CD4-positive, alpha-beta T cell (primary cell): Measurements from ENCODE around the gene PDF. TPM values are rescaled to one million over a fixed set of nuclear protein-coding genes. Genes with fewer than 3 reads are reported as not detected.

Experiments used
- ATAC-seq: fragments of 200-7000 bp; cut with Tn5 transposase; one replicate; pipeline ENCODE4 v1.10.0; 2022; ENCODE audit warnings: mild to moderate bottlenecking; ENCODE audit not compliant: poor library complexity
- CTCF ChIA-PET: fragments of 350-600 bp; sonication (Branson Sonifier 250); formaldehyde crosslinking; loops from one replicate; lab custom pipeline; 2021; ENCODE audit warnings: antibody characterized with exemption, inconsistent platforms; lab: Charles Lee
- POLR2A ChIA-PET: fragments of 350-600 bp; sonication (Branson Sonifier 250); formaldehyde crosslinking; loops from one replicate; lab custom pipeline; 2021; ENCODE audit warnings: antibody characterized with exemption, inconsistent platforms; lab: Charles Lee
- DNase-seq, 14 experiments: peaks; one replicate each; pipeline ENCODE4 v3.0.0-alpha.2; 2013 to 2020; ENCODE audit warnings: mixed read lengths in 2 of 14
- H3K27ac ChIP-seq, 2 donors: one replicate each; pipeline versions ENCODE4 v1.5.1 to v1.7.0; 2013; ENCODE audit warnings: low read length in 2 of 2, low read depth in 1 of 2, mild to moderate bottlenecking in 1 of 2
- H3K27me3 ChIP-seq, 2 experiments: 1 replicate in 1 of 2; 2 replicates in 1 of 2; pipeline versions ENCODE4 v1.6.1 to v1.7.0; 2013; ENCODE audit warnings: low read length in 2 of 2, control low read depth in 1 of 2, mild to moderate bottlenecking in 1 of 2, moderate library complexity in 1 of 2; ENCODE audit not compliant: insufficient read depth in 2 of 2, control insufficient read depth in 1 of 2
- H3K36me3 ChIP-seq: one replicate; pipeline ENCODE4 v1.6.1; 2013; ENCODE audit warnings: low read length, control low read depth; ENCODE audit not compliant: insufficient read depth
- H3K4me1 ChIP-seq: one replicate; pipeline ENCODE4 v1.6.1; 2013; ENCODE audit warnings: low read length, control low read depth; ENCODE audit not compliant: insufficient read depth
- H3K4me3 ChIP-seq: one replicate; pipeline ENCODE4 v1.5.1; 2013; ENCODE audit warnings: mild to moderate bottlenecking, low read length, moderate library complexity
- H3K9me3 ChIP-seq, 2 experiments: 1 replicate in 1 of 2; 2 replicates in 1 of 2; pipeline versions ENCODE4 v1.6.1 to v1.7.0; 2013; ENCODE audit warnings: low read length in 2 of 2, mild to moderate bottlenecking in 2 of 2, control low read depth in 1 of 2, moderate library complexity in 1 of 2; ENCODE audit not compliant: control insufficient read depth in 1 of 2, insufficient read depth in 1 of 2
- H3K27ac Mint-ChIP-seq: one replicate; pipeline ENCODE4 v1.8.0; 2020; ENCODE audit warnings: mixed read lengths
- H3K27me3 Mint-ChIP-seq: one replicate; pipeline ENCODE4 v1.8.0; 2021; ENCODE audit warnings: mixed read lengths
- H3K36me3 Mint-ChIP-seq: one replicate; pipeline ENCODE4 v1.8.0; 2021; ENCODE audit warnings: low read depth, mixed read lengths
- H3K4me1 Mint-ChIP-seq: one replicate; pipeline ENCODE4 v1.8.0; 2021; ENCODE audit warnings: low read depth, mixed read lengths
- H3K4me3 Mint-ChIP-seq: one replicate; pipeline ENCODE4 v1.8.0; 2020; ENCODE audit warnings: mild to moderate bottlenecking, mixed read lengths
- H3K9me3 Mint-ChIP-seq: one replicate; pipeline ENCODE4 v1.8.0; 2020; ENCODE audit warnings: mixed read lengths
- CTCF ChIP-seq: fragments of 200-600 bp; IDR thresholded peaks from one replicate; pipeline ENCODE4 v1.8.0; 2022; ENCODE audit warnings: antibody characterized with exemption, mild to moderate bottlenecking
- intact Hi-C, 2 experiments: fragments of 100-400 bp; cut with DNase I in 1 of 2; cut with micrococcal nuclease in 1 of 2; formaldehyde crosslinking; loops; one replicate each; pipeline versions ENCODE4 v1.15.1 to v1.9.0; 2023 to 2025; cut with DNase I, micrococcal nuclease
- total RNA-seq, 174 experiments: library from RNA in 2 of 174; stranded (reverse) in 2 of 174; gene quantifications; one replicate each; pipeline ENCODE4 v1.2.3 and lab custom pipeline; 2021 to 2026

Gene PDF
- total RNA-seq, 2 experiments from 2014 or later: 2.8 to 2.9 TPM

- H3K4me1 Mint-ChIP-seq: no peaks in the 10 kb centered on the region
- intact Hi-C loops: no loop called here
- H3K4me1 ChIP-seq: no peaks in the 10 kb centered on the region
- TF ChIP-seq CTCF: no peak
- H3K27me3 ChIP-seq: no peaks in the 10 kb centered on the region
- H3K9me3 ChIP-seq: no peaks in the 10 kb centered on the region
- H3K27me3 Mint-ChIP-seq: no peaks in the 10 kb centered on the region
- peaks cover 26% of the 10 kb centered on the region for H3K36me3 ChIP-seq
- H3K27ac ChIP-seq: no peak overlapping the region
- CTCF ChIA-PET: no interaction called here
- H3K4me3 Mint-ChIP-seq: no peak overlapping the region
- peaks cover 33% of the 10 kb centered on the region for H3K36me3 Mint-ChIP-seq
- H3K4me3 ChIP-seq: no peak overlapping the region
- DNase-seq (no peak), ATAC-seq (no peak)
- no peak overlapping the region for H3K27ac Mint-ChIP-seq
- no peaks in the 10 kb centered on the region for H3K9me3 Mint-ChIP-seq
- POLR2A ChIA-PET: no interaction called here
These were observed 17.8 kb upstream of the PDF start for GRCh38 chr16:69348222-69348621.

GRCh38 chr16:69346683-69347082 lies 16.3 kb upstream of the PDF start:
- no peaks in the 10 kb centered on the region for H3K9me3 ChIP-seq
- Mint-ChIP-seq H3K4me3 (no peak overlapping the region), H3K27me3 (no peaks in the 10 kb centered on the region), H3K27ac (no peak overlapping the region), H3K36me3 (peaks cover 39% of the 10 kb centered on the region), H3K4me1 (peaks cover 2% of the 10 kb centered on the region), H3K9me3 (no peaks in the 10 kb centered on the region)
- peaks cover 30% of the 10 kb centered on the region for H3K36me3 ChIP-seq
- H3K27ac ChIP-seq: no peak overlapping the region
- CTCF ChIA-PET: no interaction called here
- no peak for ATAC-seq
- intact Hi-C loops: no loop called here
- no peaks in the 10 kb centered on the region for H3K27me3 ChIP-seq
- no peaks in the 10 kb centered on the region for H3K4me1 ChIP-seq
- no peak for TF ChIP-seq CTCF
- H3K4me3 ChIP-seq: no peak overlapping the region
- POLR2A ChIA-PET: no interaction called here
- DNase-seq: no peak

GRCh38 chr16:69345923-69346322 lies 15.5 kb upstream of the PDF start:
- intact Hi-C loops: no loop called here
- ATAC-seq (no peak), DNase-seq (peak in 1 of 14 experiments; percentile 26)
- H3K27me3 Mint-ChIP-seq: no peaks in the 10 kb centered on the region
- no peaks in the 10 kb centered on the region for H3K9me3 ChIP-seq
- no peak for TF ChIP-seq CTCF
- H3K4me3 ChIP-seq: no peak overlapping the region
- ChIA-PET CTCF (no interaction called here), POLR2A (no interaction called here)
- no peak overlapping the region for H3K4me3 Mint-ChIP-seq
- H3K9me3 Mint-ChIP-seq: no peaks in the 10 kb centered on the region
- H3K27ac Mint-ChIP-seq: no peak overlapping the region
- peaks cover 9% of the 10 kb centered on the region for H3K4me1 Mint-ChIP-seq
- no peak overlapping the region for H3K27ac ChIP-seq
- H3K27me3 ChIP-seq: no peaks in the 10 kb centered on the region
- no peaks in the 10 kb centered on the region for H3K4me1 ChIP-seq
- H3K36me3 Mint-ChIP-seq: peaks cover 43% of the 10 kb centered on the region
- H3K36me3 ChIP-seq: peaks cover 31% of the 10 kb centered on the region
